ENCODE measurements around the gene COMMD6.
"Not testable (repeated sequence)": the region's sequence is repeated elsewhere in the genome, so short reads cannot be mapped to it uniquely, and the experiment has no call there.

Gene COMMD6

DNA sequence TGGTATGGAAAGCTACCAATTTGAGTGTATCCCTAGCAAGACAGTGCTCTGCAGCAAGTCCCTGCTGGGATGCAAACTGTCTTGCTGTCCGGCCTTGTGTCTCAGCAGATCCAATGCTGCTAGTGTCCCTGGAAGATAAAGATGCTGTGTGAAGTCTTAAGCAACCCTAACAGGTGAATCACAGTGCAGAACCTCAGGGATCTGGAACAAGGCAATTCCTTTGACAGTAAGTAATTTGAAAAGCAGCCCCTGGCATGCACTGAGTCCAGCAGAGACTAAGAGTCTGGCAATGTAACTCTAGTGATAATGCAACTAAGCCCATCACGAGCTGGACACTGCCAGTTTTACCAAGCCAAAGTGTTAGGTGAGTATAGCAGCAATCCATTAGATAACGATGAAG lies 10.3 kb upstream of the COMMD6 start:
- DNase-seq (ENCODE audit: low spot score): no peak
- TF ChIP-seq, protein P1, sequence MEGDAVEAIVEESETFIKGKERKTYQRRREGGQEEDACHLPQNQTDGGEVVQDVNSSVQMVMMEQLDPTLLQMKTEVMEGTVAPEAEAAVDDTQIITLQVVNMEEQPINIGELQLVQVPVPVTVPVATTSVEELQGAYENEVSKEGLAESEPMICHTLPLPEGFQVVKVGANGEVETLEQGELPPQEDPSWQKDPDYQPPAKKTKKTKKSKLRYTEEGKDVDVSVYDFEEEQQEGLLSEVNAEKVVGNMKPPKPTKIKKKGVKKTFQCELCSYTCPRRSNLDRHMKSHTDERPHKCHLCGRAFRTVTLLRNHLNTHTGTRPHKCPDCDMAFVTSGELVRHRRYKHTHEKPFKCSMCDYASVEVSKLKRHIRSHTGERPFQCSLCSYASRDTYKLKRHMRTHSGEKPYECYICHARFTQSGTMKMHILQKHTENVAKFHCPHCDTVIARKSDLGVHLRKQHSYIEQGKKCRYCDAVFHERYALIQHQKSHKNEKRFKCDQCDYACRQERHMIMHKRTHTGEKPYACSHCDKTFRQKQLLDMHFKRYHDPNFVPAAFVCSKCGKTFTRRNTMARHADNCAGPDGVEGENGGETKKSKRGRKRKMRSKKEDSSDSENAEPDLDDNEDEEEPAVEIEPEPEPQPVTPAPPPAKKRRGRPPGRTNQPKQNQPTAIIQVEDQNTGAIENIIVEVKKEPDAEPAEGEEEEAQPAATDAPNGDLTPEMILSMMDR (IDR thresholded peaks at IDR 0.05; ENCODE audit: extremely low read depth, missing control alignments): no peak

DNA sequence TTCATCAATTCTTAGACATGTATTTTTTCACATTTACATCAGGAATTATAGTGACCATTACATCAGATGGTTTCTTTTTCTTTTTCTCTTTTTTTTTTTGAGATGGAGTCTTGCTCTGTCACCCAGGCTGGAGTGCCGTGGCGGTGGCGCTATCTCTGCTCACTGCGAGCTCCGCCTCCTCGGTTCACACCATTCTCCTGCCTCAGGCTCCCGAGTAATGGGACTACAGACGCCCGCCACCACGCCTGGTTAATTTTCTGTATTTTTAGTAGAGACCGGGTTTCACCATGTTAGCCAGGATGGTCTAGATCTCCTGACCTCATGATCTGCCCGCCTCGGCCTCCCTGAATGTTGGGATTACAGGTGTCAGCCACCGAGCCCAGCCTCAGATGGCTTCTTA lies 7.7 kb upstream of the COMMD6 start:
- not testable (repeated sequence) for DNase-seq (ENCODE audit: low spot score)

DNA sequence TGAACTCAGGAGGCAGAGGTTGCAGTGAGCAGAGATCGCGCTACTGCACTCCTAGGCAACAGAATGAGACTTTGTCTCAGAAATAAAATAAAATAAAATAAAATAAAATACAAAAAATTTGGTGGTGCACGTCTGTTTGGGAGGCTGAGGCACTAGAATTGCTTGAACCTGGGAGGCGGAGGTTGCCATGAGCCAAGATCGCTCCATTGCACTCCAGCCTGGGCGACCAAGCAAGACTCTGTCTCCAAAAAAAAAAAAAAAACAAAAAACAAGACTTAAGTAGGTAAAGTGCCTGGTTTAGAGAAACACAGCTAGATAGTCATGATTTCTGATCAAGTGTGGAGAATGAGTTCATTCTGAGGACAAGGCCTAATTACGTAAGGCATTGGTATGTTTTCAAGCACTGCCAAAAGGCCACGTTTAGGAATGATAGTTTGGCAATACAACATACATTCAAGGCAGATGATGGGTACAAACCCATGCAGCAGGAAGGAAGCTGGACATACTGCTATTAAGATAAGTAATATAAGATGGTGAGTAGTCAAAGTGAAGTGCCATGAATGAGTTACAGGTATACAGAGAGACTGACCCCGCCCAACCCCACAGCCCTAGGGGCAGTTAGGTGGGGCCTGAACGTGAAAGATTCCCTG lies 7.2 kb upstream of the COMMD6 start:
- no peak for DNase-seq (ENCODE audit: low spot score)
- TF ChIP-seq, protein P1 (IDR thresholded peaks at IDR 0.05; ENCODE audit: extremely low read depth, missing control alignments): no peak

GRCh38 chr13:75541961-75542360 lies 4.3 kb upstream of the COMMD6 start:
- no peak for DNase-seq (ENCODE audit: low spot score)
- TF ChIP-seq, protein P1 (IDR thresholded peaks at IDR 0.05; ENCODE audit: extremely low read depth, missing control alignments): no peak

- TF ChIP-seq, protein P1 (IDR thresholded peaks at IDR 0.05; ENCODE audit: extremely low read depth, missing control alignments): no peak
- no peak for DNase-seq (ENCODE audit: low spot score)
Observed at GRCh38 chr13:75541287-75541686, 3.6 kb upstream of the COMMD6 start.

GRCh38 chr13:75533861-75534260 lies 3.8 kb downstream of the COMMD6 start:
- DNase-seq (ENCODE audit: low spot score): no peak
- TF ChIP-seq, protein P1 (IDR thresholded peaks at IDR 0.05; ENCODE audit: extremely low read depth, missing control alignments): no peak

DNA sequence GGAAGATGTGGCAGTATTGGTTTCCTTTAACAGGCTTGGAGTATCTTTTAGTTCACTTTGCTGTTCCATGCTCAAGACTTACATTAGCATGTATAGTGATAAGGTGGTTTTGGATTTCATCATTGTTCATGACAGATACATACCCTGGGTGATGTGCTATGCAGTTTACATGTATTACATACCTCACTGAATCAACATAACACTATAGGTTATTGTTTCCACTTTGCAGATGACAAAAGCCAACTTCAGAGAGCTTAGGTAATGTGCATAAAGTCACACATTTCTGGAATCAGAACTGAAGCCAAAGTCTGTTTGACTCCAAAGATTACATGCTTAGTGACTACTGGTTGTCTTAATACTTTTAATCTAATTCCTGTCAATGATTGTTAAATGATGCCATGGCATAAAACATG lies 7.1 kb downstream of the COMMD6 start:
- DNase-seq (ENCODE audit: low spot score): no peak
- TF ChIP-seq, protein P1 (IDR thresholded peaks at IDR 0.05; ENCODE audit: extremely low read depth, missing control alignments): no peak

DNA sequence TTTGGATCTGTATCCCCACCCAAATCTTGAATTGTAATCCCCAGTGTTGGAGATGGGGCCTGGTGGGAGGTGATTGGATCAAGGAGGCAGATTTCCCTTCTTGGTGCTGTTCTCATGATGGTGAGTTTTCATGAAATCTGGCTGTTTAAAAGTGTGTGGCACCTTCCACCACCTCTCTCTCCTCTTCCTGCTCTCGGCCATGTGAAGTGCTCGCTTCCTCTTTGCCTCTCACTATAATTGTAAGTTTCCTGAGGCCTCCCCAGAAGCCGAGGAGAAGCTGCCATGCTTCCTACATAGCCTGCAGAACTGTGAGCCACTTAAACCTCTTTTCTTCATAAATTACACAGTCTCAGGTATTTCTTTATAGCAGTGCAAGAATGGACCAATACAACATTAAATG lies 15.7 kb downstream of the COMMD6 start:
- DNase-seq (ENCODE audit: low spot score): no peak
- TF ChIP-seq, protein P1 (IDR thresholded peaks at IDR 0.05; ENCODE audit: extremely low read depth, missing control alignments): no peak

All from GM20000 (cell line).